GM23248 (cell line): Measurements from ENCODE around the gene NUDCD3. TPM values are rescaled to one million over a fixed set of nuclear protein-coding genes. Genes with fewer than 3 reads are reported as not detected.

Source experiments
- DNase-seq: peaks from one replicate; pipeline ENCODE4 v3.0.0-alpha.2; 2015
- H2AFZ ChIP-seq: fragments of 200-600 bp; sonication (generic); 2 replicates; pipeline ENCODE4 v1.6.1; 2016; ENCODE audit warnings: antibody characterized with exemption
- H3F3A ChIP-seq: fragments of 200-600 bp; sonication (generic); 2 replicates; pipeline ENCODE4 v1.6.1; 2016; ENCODE audit warnings: mild to moderate bottlenecking, antibody characterized with exemption, mixed run types; ENCODE audit not compliant: insufficient read depth
- H3K27ac ChIP-seq: fragments of 200-600 bp; sonication (generic); 2 replicates; pipeline ENCODE4 v1.5.1; 2016; ENCODE audit warnings: mild to moderate bottlenecking
- H3K27me3 ChIP-seq: fragments of 200-600 bp; sonication (generic); replicated peaks from 2 replicates; pipeline ENCODE4 v1.6.1; 2016; ENCODE audit warnings: mild to moderate bottlenecking; ENCODE audit not compliant: insufficient read depth
- H3K36me3 ChIP-seq: fragments of 200-600 bp; sonication (generic); 2 replicates; pipeline ENCODE4 v1.6.1; 2016; ENCODE audit warnings: low read depth, mild to moderate bottlenecking
- H3K4me1 ChIP-seq: fragments of 200-600 bp; sonication (generic); 2 replicates; pipeline ENCODE4 v1.6.1; 2016; ENCODE audit warnings: mild to moderate bottlenecking; ENCODE audit not compliant: insufficient read depth
- H3K4me2 ChIP-seq: fragments of 200-600 bp; sonication (generic); one replicate; pipeline ENCODE4 v1.6.1; 2016; ENCODE audit warnings: mild to moderate bottlenecking; ENCODE audit not compliant: unreplicated experiment
- H3K4me3 ChIP-seq: fragments of 200-600 bp; sonication (generic); 2 replicates; pipeline ENCODE4 v1.5.1; 2016; ENCODE audit warnings: mild to moderate bottlenecking
- H3K79me2 ChIP-seq: fragments of 200-600 bp; sonication (generic); 2 replicates; pipeline ENCODE4 v1.6.1; 2016; ENCODE audit warnings: mild to moderate bottlenecking; ENCODE audit not compliant: insufficient read depth
- H3K9ac ChIP-seq: fragments of 200-600 bp; sonication (generic); 2 replicates; pipeline ENCODE4 v1.6.1; 2016; ENCODE audit warnings: mild to moderate bottlenecking
- H3K9me2 ChIP-seq: fragments of 200-600 bp; sonication (generic); 2 replicates; pipeline ENCODE4 v1.6.1; 2016; ENCODE audit warnings: mixed run types, mild to moderate bottlenecking, moderate library complexity; ENCODE audit not compliant: insufficient read depth
- H3K9me3 ChIP-seq: fragments of 200-600 bp; sonication (generic); one replicate; pipeline ENCODE4 v1.6.1; 2017; ENCODE audit warnings: low read depth
- H4K20me1 ChIP-seq: fragments of 200-600 bp; sonication (generic); 2 replicates; pipeline ENCODE4 v1.6.0; 2016; ENCODE audit not compliant: insufficient read depth
- EZH2 ChIP-seq: fragments of 200-600 bp; sonication (generic); IDR thresholded peaks from 2 replicates; pipeline ENCODE4 v1.6.1; 2018; ENCODE audit warnings: antibody characterized with exemption, mild to moderate bottlenecking; ENCODE audit not compliant: insufficient read depth, poor library complexity, severe bottlenecking
- EZH2phosphoT487 ChIP-seq: fragments of 200-600 bp; sonication (generic); IDR thresholded peaks from 2 replicates; pipeline ENCODE4 v1.6.1; 2018; ENCODE audit warnings: antibody characterized with exemption, moderate library complexity, mild to moderate bottlenecking, low read depth; ENCODE audit not compliant: insufficient read depth
- WGBS, 2 experiments: methylation state at CpG; one replicate each; pipeline ENCODE4 v1.1.6; 2015 to 2017; ENCODE audit warnings: low lambda C conversion rate in 2 of 2, low coverage in 1 of 2; ENCODE audit errors: missing lambda C conversion rate in 2 of 2; 5-methylcytosine and 5-hydroxymethylcytosine counted together
- in situ Hi-C: fragments of 300-500 bp; cut with MboI; formaldehyde crosslinking; loops from 2 replicates; pipeline ENCODE4 v1.15.0; 2020
- polyA plus RNA-seq: library from polyadenylated mRNA; unstranded; fragments of >200 nt; fragmentation: Nextera tagmentation; extraction: Ambion mirVana; gene quantifications from 2 replicates; pipeline ENCODE4 v1.2.1, GENCODE V29; 2016
- total RNA-seq: library from RNA; depleted of rRNA; stranded (reverse); fragments of >200 nt; shearing (Covaris generic); gene quantifications from 2 replicates; pipeline ENCODE4 v1.2.3, GENCODE V29; 2014

Gene NUDCD3
- total and polyA plus RNA-seq, 2 experiments from 2014 or later: 56.7 to 79.1 TPM

DNA sequence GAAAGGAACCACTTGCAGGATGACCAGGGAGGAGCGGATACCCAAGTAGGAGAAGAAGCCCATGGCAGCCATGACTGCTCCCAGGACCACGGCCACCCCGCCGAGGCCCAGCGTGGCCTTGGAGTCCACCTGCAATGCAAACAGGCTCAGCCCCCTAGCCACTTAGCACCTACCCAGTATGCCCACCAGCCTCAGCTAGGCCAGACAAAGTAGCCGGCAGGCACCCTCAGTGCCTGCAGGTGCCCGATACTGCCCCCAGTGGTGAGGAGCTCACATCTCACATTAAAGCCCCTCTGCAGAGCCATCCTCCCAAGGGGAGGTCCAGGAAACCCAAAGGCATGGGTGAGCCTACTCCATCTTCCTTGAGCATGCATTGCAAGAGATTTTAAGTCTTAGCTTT, 44.0 kb upstream of the NUDCD3 start:
- H3K9ac ChIP-seq: no peak overlapping the region
- 39 to 45% methylated on average over 7 of the region's 7 CpGs for WGBS, 2 experiments
- no peaks in the 10 kb centered on the region for H3F3A ChIP-seq
- no peaks in the 10 kb centered on the region for H3K9me2 ChIP-seq
- TF ChIP-seq EZH2phosphoT487 (no peak), EZH2 (no peak)
- peak; percentile 56 for DNase-seq
- in situ Hi-C loops: no loop called here
- H3K36me3 ChIP-seq: no peaks in the 10 kb centered on the region
- no peak overlapping the region for H3K4me3 ChIP-seq
- H3K9me3 ChIP-seq: no peaks in the 10 kb centered on the region
- no peaks in the 10 kb centered on the region for H4K20me1 ChIP-seq
- H3K4me2 ChIP-seq: no peak overlapping the region
- no peak overlapping the region for H2AFZ ChIP-seq
- H3K79me2 ChIP-seq: no peaks in the 10 kb centered on the region
- H3K4me1 ChIP-seq: no peaks in the 10 kb centered on the region
- H3K27ac ChIP-seq: no peak overlapping the region
- H3K27me3 ChIP-seq: no peaks in the 10 kb centered on the region

GRCh38 chr7:44534087-44534486, 43.6 kb upstream of the NUDCD3 start:
- no peak overlapping the region for H2AFZ ChIP-seq
- no peak overlapping the region for H3K9ac ChIP-seq
- no peaks in the 10 kb centered on the region for H4K20me1 ChIP-seq
- TF ChIP-seq EZH2phosphoT487 (no peak), EZH2 (no peak)
- H3K9me2 ChIP-seq: no peaks in the 10 kb centered on the region
- H3F3A ChIP-seq: no peaks in the 10 kb centered on the region
- no peaks in the 10 kb centered on the region for H3K79me2 ChIP-seq
- no peak for DNase-seq
- H3K4me2 ChIP-seq: no peak overlapping the region
- 39 to 47% methylated on average over 5 of the region's 5 CpGs for WGBS, 2 experiments
- H3K9me3 ChIP-seq: no peaks in the 10 kb centered on the region
- no peaks in the 10 kb centered on the region for H3K27me3 ChIP-seq
- no peaks in the 10 kb centered on the region for H3K36me3 ChIP-seq
- H3K27ac ChIP-seq: no peak overlapping the region
- H3K4me3 ChIP-seq: no peak overlapping the region
- no peaks in the 10 kb centered on the region for H3K4me1 ChIP-seq
- in situ Hi-C loops: no loop called here

GRCh38 chr7:44533301-44534055, 43.0 kb upstream of the NUDCD3 start:
- H3K36me3 ChIP-seq: no peaks in the 10 kb centered on the region
- H3K79me2 ChIP-seq: no peaks in the 10 kb centered on the region
- WGBS, 2 experiments: 63 to 78% methylated on average over 8 of the region's 8 CpGs
- H3K27ac ChIP-seq: no peak overlapping the region
- H3K27me3 ChIP-seq: no peaks in the 10 kb centered on the region
- peak; percentile 37 for DNase-seq
- TF ChIP-seq EZH2 (no peak), EZH2phosphoT487 (no peak)
- no peaks in the 10 kb centered on the region for H3K9me2 ChIP-seq
- no peaks in the 10 kb centered on the region for H3F3A ChIP-seq
- no peaks in the 10 kb centered on the region for H3K9me3 ChIP-seq
- H2AFZ ChIP-seq: no peak overlapping the region
- H4K20me1 ChIP-seq: no peaks in the 10 kb centered on the region
- in situ Hi-C loops: no loop called here
- no peaks in the 10 kb centered on the region for H3K4me1 ChIP-seq
- H3K9ac ChIP-seq: no peak overlapping the region
- no peak overlapping the region for H3K4me3 ChIP-seq
- H3K4me2 ChIP-seq: no peak overlapping the region

- in situ Hi-C loops: no loop called here
- Histone ChIP-seq H3K9me2 (no peaks in the 10 kb centered on the region), H3F3A (no peaks in the 10 kb centered on the region), H3K4me2 (no peak overlapping the region), H3K79me2 (no peaks in the 10 kb centered on the region), H3K9me3 (no peaks in the 10 kb centered on the region), H3K27ac (no peak overlapping the region), H3K4me1 (no peaks in the 10 kb centered on the region), H3K4me3 (no peak overlapping the region), H3K27me3 (no peaks in the 10 kb centered on the region), H2AFZ (no peak overlapping the region), H4K20me1 (no peaks in the 10 kb centered on the region), H3K36me3 (no peaks in the 10 kb centered on the region), H3K9ac (no peak overlapping the region)
- no peak for DNase-seq
- TF ChIP-seq EZH2phosphoT487: no peak
- TF ChIP-seq EZH2: no peak
- WGBS, 2 experiments: 72 to 73% methylated on average over 16 to 17 of the region's 17 CpGs
Measured at GRCh38 chr7:44531421-44532380, 41.2 kb upstream of the NUDCD3 start.
